Stimulated activated CD4-positive, alpha-beta T cell treated with anti-CD3 and anti-CD28 coated beads, Interleukin-2, amount 100 ng/mL, for 48 hours (primary cell): ENCODE data around the gene CACNA1A.
"Not testable (repeated sequence)": the region's sequence is repeated elsewhere in the genome, so short reads cannot be mapped to it uniquely, and the experiment has no call there.

ENCODE experiments used
- DNase-seq, 2 donors: peaks; one replicate each; pipeline ENCODE4 v3.0.0-alpha.2; 2020

The CACNA1A gene

GRCh38 chr19:13185763-13186657 is 320.3 kb downstream of the CACNA1A start:
- not testable (repeated sequence) for DNase-seq

GRCh38 chr19:13184926-13185325 is 321.4 kb downstream of the CACNA1A start:
- not testable (repeated sequence) for DNase-seq

- DNase-seq = no peak
Measured at GRCh38 chr19:13181747-13182388, 324.4 kb downstream of the CACNA1A start.

- DNase-seq = not testable (repeated sequence)
Measured at GRCh38 chr19:13178291-13178690, 328.0 kb downstream of the CACNA1A start.

- DNase-seq = not testable (repeated sequence)
Measured at GRCh38 chr19:13177584-13177983, 328.7 kb downstream of the CACNA1A start.

- no peak for DNase-seq
Measured at GRCh38 chr19:13176345-13176744, 329.9 kb downstream of the CACNA1A start.

GRCh38 chr19:13173139-13173737 is 333.0 kb downstream of the CACNA1A start:
- no peak for DNase-seq

GRCh38 chr19:13172346-13173138 is 333.7 kb downstream of the CACNA1A start:
- DNase-seq = peak in 1 of 2 donors; percentile 75

GRCh38 chr19:13171146-13171545 is 335.1 kb downstream of the CACNA1A start:
- no peak for DNase-seq

- no peak for DNase-seq
Measured at GRCh38 chr19:13169769-13170168, 336.5 kb downstream of the CACNA1A start.

GRCh38 chr19:13166151-13166550 is 340.1 kb downstream of the CACNA1A start:
- DNase-seq = not testable (repeated sequence)

GRCh38 chr19:13165162-13165997 is 340.9 kb downstream of the CACNA1A start:
- DNase-seq = no peak

- no peak for DNase-seq
Measured at GRCh38 chr19:13164343-13165161, 341.7 kb downstream of the CACNA1A start.

- no peak for DNase-seq
Measured at GRCh38 chr19:13163609-13164342, 342.5 kb downstream of the CACNA1A start.

GRCh38 chr19:13162724-13163608 is 343.3 kb downstream of the CACNA1A start:
- peak; percentile 83 to 87 for DNase-seq

- DNase-seq = no peak
Measured at GRCh38 chr19:13160557-13160956, 345.7 kb downstream of the CACNA1A start.

GRCh38 chr19:13159713-13160112 is 346.6 kb downstream of the CACNA1A start:
- DNase-seq = no peak
